H9 (cell line): Measurements from ENCODE around the gene IMMP2L. TPM values are rescaled to one million over a fixed set of nuclear protein-coding genes. Genes with fewer than 3 reads are reported as not detected.

Source experiments
- DNase-seq: peaks from one replicate; pipeline ENCODE4 v3.0.0-alpha.2; 2017
- H2AFZ ChIP-seq: one replicate; pipeline ENCODE4 v1.6.1; 2013; ENCODE audit warnings: mild to moderate bottlenecking, low read length, control low read depth, moderate library complexity
- H2AK5ac ChIP-seq: 2 replicates; pipeline ENCODE4 v1.6.1; 2013; ENCODE audit warnings: low read length, control low read depth, mixed read lengths; ENCODE audit not compliant: insufficient read length
- H2BK120ac ChIP-seq: one replicate; pipeline ENCODE4 v1.6.1; 2013; ENCODE audit warnings: low read depth, mild to moderate bottlenecking, low read length, control low read depth, inconsistent platforms; ENCODE audit not compliant: poor library complexity, severe bottlenecking
- H2BK12ac ChIP-seq: 2 replicates; pipeline ENCODE4 v1.6.1; 2013; ENCODE audit warnings: low read length, control low read depth, mixed read lengths, low read depth; ENCODE audit not compliant: insufficient read length
- H2BK15ac ChIP-seq: 2 replicates; pipeline ENCODE4 v1.6.1; 2013; ENCODE audit warnings: low read depth, low read length, control low read depth
- H2BK20ac ChIP-seq: one replicate; pipeline ENCODE4 v1.6.1; 2013; ENCODE audit warnings: low read depth, mild to moderate bottlenecking, low read length, control low read depth, inconsistent platforms; ENCODE audit not compliant: poor library complexity, severe bottlenecking
- H2BK5ac ChIP-seq: 2 replicates; pipeline ENCODE4 v1.6.1; 2013; ENCODE audit warnings: low read length, control low read depth, mixed read lengths; ENCODE audit not compliant: insufficient read length
- H3K14ac ChIP-seq: 2 replicates; pipeline ENCODE4 v1.6.1; 2013; ENCODE audit warnings: low read length, control low read depth; ENCODE audit not compliant: insufficient read depth
- H3K18ac ChIP-seq: 2 replicates; pipeline ENCODE4 v1.6.1; 2013; ENCODE audit warnings: low read depth, mild to moderate bottlenecking, mixed read lengths, low read length, control low read depth; ENCODE audit not compliant: insufficient read length
- H3K23ac ChIP-seq: 2 replicates; pipeline ENCODE4 v1.6.1; 2013; ENCODE audit warnings: low read length, control low read depth, mixed read lengths, low read depth; ENCODE audit not compliant: insufficient read length
- H3K23me2 ChIP-seq: 2 replicates; pipeline ENCODE4 v1.6.1; 2013; ENCODE audit warnings: low read depth, mild to moderate bottlenecking, mixed read lengths, low read length, control low read depth; ENCODE audit not compliant: insufficient read length, poor library complexity, severe bottlenecking
- H3K27ac ChIP-seq: 2 replicates; pipeline ENCODE4 v1.5.1; 2013; ENCODE audit warnings: low read length, control low read depth, mixed read lengths, low read depth; ENCODE audit not compliant: insufficient read length
- H3K27me3 ChIP-seq: 2 replicates; pipeline ENCODE4 v1.6.1; 2013; ENCODE audit warnings: low read length, control low read depth, inconsistent platforms; ENCODE audit not compliant: insufficient read depth
- H3K4ac ChIP-seq: 2 replicates; pipeline ENCODE4 v1.6.1; 2013; ENCODE audit warnings: low read depth, mild to moderate bottlenecking, control low read depth, inconsistent platforms, low read length, moderate library complexity
- H3K4me1 ChIP-seq: 2 replicates; pipeline ENCODE4 v1.6.1; 2013; ENCODE audit warnings: low read length, control low read depth, inconsistent platforms; ENCODE audit not compliant: insufficient read depth
- H3K4me2 ChIP-seq: 2 replicates; pipeline ENCODE4 v1.6.1; 2013; ENCODE audit warnings: low read length, control low read depth, mixed read lengths; ENCODE audit not compliant: insufficient read length, insufficient read depth
- H3K56ac ChIP-seq: 2 replicates; pipeline ENCODE4 v1.6.1; 2013; ENCODE audit warnings: low read depth, mild to moderate bottlenecking, mixed read lengths, low read length, control low read depth; ENCODE audit not compliant: insufficient read length
- H3K79me1 ChIP-seq: 2 replicates; pipeline ENCODE4 v1.6.1; 2013; ENCODE audit warnings: low read depth, mild to moderate bottlenecking, moderate library complexity, low read length, control low read depth, inconsistent platforms; ENCODE audit not compliant: insufficient read depth, poor library complexity, severe bottlenecking
- H3K79me2 ChIP-seq: 2 replicates; pipeline ENCODE4 v1.6.1; 2013; ENCODE audit warnings: low read length, control low read depth, inconsistent platforms; ENCODE audit not compliant: insufficient read depth
- H3K9ac ChIP-seq: 2 replicates; pipeline ENCODE4 v1.6.1; 2013; ENCODE audit warnings: low read length, control low read depth, mixed read lengths; ENCODE audit not compliant: insufficient read length; ENCODE audit errors: extremely low read depth
- H3K9me3 ChIP-seq: one replicate; pipeline ENCODE4 v1.6.1; 2013; ENCODE audit warnings: low read depth, low read length, inconsistent platforms; ENCODE audit not compliant: control insufficient read depth
- H3T11ph ChIP-seq: one replicate; pipeline ENCODE4 v1.6.1; 2013; ENCODE audit warnings: mild to moderate bottlenecking, low read length, control low read depth, inconsistent platforms
- H4K20me1 ChIP-seq: one replicate; pipeline ENCODE4 v1.6.1; 2013; ENCODE audit not compliant: control insufficient read depth, insufficient read length, insufficient read depth
- H4K5ac ChIP-seq: 2 replicates; pipeline ENCODE4 v1.6.1; 2013; ENCODE audit warnings: low read depth, mild to moderate bottlenecking, mixed read lengths, low read length, control low read depth; ENCODE audit not compliant: insufficient read length
- H4K8ac ChIP-seq: replicated peaks from 2 replicates; pipeline ENCODE4 v1.6.1; 2013; ENCODE audit warnings: low read length, control low read depth, mixed read lengths, low read depth; ENCODE audit not compliant: insufficient read length
- H4K91ac ChIP-seq: 2 replicates; pipeline ENCODE4 v1.6.1; 2013; ENCODE audit warnings: low read depth, mild to moderate bottlenecking, moderate library complexity, mixed read lengths, low read length, control low read depth; ENCODE audit not compliant: insufficient read length
- H3K27ac Mint-ChIP-seq, 3 experiments: 2 replicates in 2 of 3; 3 replicates in 1 of 3; pipeline ENCODE4 v1.8.0; 2020 to 2021; ENCODE audit warnings: mixed read lengths in 3 of 3, mild to moderate bottlenecking in 1 of 3, moderate library complexity in 1 of 3
- H3K27me3 Mint-ChIP-seq: 2 replicates; pipeline ENCODE4 v1.8.0; 2021; ENCODE audit warnings: low read depth, mild to moderate bottlenecking, moderate library complexity, mixed read lengths
- H3K36me3 Mint-ChIP-seq, 3 experiments: 2 replicates in 2 of 3; 3 replicates in 1 of 3; pipeline ENCODE4 v1.8.0; 2020 to 2021; ENCODE audit warnings: low read depth in 3 of 3, mixed read lengths in 3 of 3; ENCODE audit not compliant: insufficient read depth in 1 of 3
- H3K4me1 Mint-ChIP-seq, 2 experiments: 2 replicates each; pipeline ENCODE4 v1.8.0; 2020; ENCODE audit warnings: mixed read lengths in 2 of 2
- H3K4me3 Mint-ChIP-seq, 2 experiments: 2 replicates in 1 of 2; 3 replicates in 1 of 2; pipeline ENCODE4 v1.8.0; 2020 to 2021; ENCODE audit warnings: mild to moderate bottlenecking in 2 of 2, mixed read lengths in 2 of 2, moderate library complexity in 1 of 2
- H3K9me3 Mint-ChIP-seq, 2 experiments: 2 replicates in 1 of 2; 3 replicates in 1 of 2; pipeline ENCODE4 v1.8.0; 2020; ENCODE audit warnings: mild to moderate bottlenecking in 2 of 2, mixed read lengths in 2 of 2, moderate library complexity in 1 of 2
- CTCF ChIP-seq: fragments of 200-600 bp; sonication (generic); conservative IDR thresholded peaks from 3 replicates; pipeline ENCODE4 v1.8.0; 2021; ENCODE audit warnings: antibody characterized with exemption, mild to moderate bottlenecking
- WGBS: extraction: QIAGEN DNeasy Blood & Tissue Kit; methylation state at CpG from one replicate; pipeline ENCODE4 v1.1.7; 2013; ENCODE audit warnings: missing lambda C conversion rate, low lambda C conversion rate, mixed read lengths; ENCODE audit not compliant: insufficient read length; ENCODE audit errors: extremely low coverage; 5-methylcytosine and 5-hydroxymethylcytosine counted together
- total RNA-seq: library from RNA; stranded (reverse); gene quantifications from 2 replicates; pipeline ENCODE4 v1.2.1, GENCODE V29; 2021

IMMP2L gene
- total RNA-seq, 1 experiment from 2014 or later: 14.7 TPM

GRCh38 chr7:110941385-110941784, 620.9 kb downstream of the IMMP2L start:
- no peak overlapping the region for H3K4me2 ChIP-seq
- no peaks in the 10 kb centered on the region for H3K23me2 ChIP-seq
- TF ChIP-seq CTCF: no peak
- no peaks in the 10 kb centered on the region for H3K27me3 Mint-ChIP-seq
- H3K4me1 ChIP-seq: peaks cover 9% of the 10 kb centered on the region; the same call in 1 of the 2 replicates
- no peaks in the 10 kb centered on the region for H3K79me2 ChIP-seq
- H3K4me1 Mint-ChIP-seq: peaks cover 27 to 28% of the 10 kb centered on the region in 2 experiments
- H4K20me1 ChIP-seq: no peaks in the 10 kb centered on the region
- no peak overlapping the region for H3T11ph ChIP-seq
- H4K8ac ChIP-seq: no peak overlapping the region
- no peak overlapping the region for H3K27ac ChIP-seq
- H3K27ac Mint-ChIP-seq: no peak overlapping the region
- no peak overlapping the region for H2BK120ac ChIP-seq
- H4K91ac ChIP-seq: no peak overlapping the region
- no peak overlapping the region for H3K56ac ChIP-seq
- no peak overlapping the region for H2AFZ ChIP-seq
- no peak overlapping the region for H3K23ac ChIP-seq
- WGBS: no CpG with 5 or more reads among the region's 3 CpGs
- H3K27me3 ChIP-seq: no peaks in the 10 kb centered on the region
- no peak overlapping the region for H2BK15ac ChIP-seq
- no peaks in the 10 kb centered on the region for H3K9me3 ChIP-seq
- H4K5ac ChIP-seq: no peak overlapping the region
- no peak overlapping the region for H3K4ac ChIP-seq
- H2BK5ac ChIP-seq: no peak overlapping the region
- H3K18ac ChIP-seq: no peak overlapping the region
- no peak overlapping the region for H2BK20ac ChIP-seq
- H3K36me3 Mint-ChIP-seq: peaks cover 0 to 3% (median 1%) of the 10 kb centered on the region in 3 experiments; a peak in 1 of 7 replicates
- H2AK5ac ChIP-seq: no peak overlapping the region
- DNase-seq: no peak
- H3K4me3 Mint-ChIP-seq: no peak overlapping the region
- peaks cover 0 to 3% of the 10 kb centered on the region in 2 experiments; a peak in 3 of 5 replicates for H3K9me3 Mint-ChIP-seq
- H3K79me1 ChIP-seq: no peaks in the 10 kb centered on the region
- H3K14ac ChIP-seq: no peak overlapping the region
- H2BK12ac ChIP-seq: no peak overlapping the region
- no peak overlapping the region for H3K9ac ChIP-seq
